ENCODE measurements around the gene FBXO47.
A peak's percentile ranks its signal among the peaks of the same experiment; 100 is the strongest.

FBXO47 gene

DNA sequence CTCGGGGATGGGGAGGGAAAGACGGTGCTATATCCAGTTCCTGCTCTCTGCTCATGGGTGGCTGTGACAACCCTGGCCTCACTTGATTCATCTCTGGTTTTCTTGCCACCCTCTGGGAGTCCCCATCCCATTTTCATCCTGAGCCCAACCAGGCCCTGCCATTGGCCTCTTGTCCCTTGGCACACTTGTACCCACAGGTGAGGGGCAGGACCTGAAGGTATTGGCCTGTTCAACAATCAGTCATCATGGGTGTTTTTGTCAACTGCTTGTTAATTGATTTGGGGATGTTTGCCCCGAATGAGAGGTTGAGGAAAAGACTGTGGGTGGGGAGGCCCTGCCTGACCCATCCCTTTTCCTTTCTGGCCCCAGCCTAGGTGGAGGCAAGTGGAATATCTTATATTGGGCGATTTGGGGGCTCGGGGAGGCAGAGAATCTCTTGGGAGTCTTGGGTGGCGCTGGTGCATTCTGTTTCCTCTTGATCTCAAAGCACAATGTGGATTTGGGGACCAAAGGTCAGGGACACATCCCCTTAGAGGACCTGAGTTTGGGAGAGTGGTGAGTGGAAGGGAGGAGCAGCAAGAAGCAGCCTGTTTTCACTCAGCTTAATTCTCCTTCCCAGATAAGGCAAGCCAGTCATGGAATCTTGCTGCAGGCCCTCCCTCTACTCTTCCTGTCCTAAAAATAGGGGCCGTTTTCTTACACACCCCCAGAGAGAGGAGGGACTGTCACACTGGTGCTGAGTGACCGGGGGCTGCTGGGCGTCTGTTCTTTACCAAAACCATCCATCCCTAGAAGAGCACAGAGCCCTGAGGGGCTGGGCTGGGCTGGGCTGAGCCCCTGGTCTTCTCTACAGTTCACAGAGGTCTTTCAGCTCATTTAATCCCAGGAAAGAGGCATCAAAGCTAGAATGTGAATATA is 46.6 kb downstream of the FBXO47 start:
- no peak for DNase-seq (ENCODE audit: low read depth)
- TF ChIP-seq, protein P1, sequence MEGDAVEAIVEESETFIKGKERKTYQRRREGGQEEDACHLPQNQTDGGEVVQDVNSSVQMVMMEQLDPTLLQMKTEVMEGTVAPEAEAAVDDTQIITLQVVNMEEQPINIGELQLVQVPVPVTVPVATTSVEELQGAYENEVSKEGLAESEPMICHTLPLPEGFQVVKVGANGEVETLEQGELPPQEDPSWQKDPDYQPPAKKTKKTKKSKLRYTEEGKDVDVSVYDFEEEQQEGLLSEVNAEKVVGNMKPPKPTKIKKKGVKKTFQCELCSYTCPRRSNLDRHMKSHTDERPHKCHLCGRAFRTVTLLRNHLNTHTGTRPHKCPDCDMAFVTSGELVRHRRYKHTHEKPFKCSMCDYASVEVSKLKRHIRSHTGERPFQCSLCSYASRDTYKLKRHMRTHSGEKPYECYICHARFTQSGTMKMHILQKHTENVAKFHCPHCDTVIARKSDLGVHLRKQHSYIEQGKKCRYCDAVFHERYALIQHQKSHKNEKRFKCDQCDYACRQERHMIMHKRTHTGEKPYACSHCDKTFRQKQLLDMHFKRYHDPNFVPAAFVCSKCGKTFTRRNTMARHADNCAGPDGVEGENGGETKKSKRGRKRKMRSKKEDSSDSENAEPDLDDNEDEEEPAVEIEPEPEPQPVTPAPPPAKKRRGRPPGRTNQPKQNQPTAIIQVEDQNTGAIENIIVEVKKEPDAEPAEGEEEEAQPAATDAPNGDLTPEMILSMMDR (conservative IDR thresholded peaks at IDR 0.05; ENCODE audit: low read depth, low read length) = no peak
- no peak overlapping the region for H3K4me3 ChIP-seq (ENCODE audit: low read length)

DNA sequence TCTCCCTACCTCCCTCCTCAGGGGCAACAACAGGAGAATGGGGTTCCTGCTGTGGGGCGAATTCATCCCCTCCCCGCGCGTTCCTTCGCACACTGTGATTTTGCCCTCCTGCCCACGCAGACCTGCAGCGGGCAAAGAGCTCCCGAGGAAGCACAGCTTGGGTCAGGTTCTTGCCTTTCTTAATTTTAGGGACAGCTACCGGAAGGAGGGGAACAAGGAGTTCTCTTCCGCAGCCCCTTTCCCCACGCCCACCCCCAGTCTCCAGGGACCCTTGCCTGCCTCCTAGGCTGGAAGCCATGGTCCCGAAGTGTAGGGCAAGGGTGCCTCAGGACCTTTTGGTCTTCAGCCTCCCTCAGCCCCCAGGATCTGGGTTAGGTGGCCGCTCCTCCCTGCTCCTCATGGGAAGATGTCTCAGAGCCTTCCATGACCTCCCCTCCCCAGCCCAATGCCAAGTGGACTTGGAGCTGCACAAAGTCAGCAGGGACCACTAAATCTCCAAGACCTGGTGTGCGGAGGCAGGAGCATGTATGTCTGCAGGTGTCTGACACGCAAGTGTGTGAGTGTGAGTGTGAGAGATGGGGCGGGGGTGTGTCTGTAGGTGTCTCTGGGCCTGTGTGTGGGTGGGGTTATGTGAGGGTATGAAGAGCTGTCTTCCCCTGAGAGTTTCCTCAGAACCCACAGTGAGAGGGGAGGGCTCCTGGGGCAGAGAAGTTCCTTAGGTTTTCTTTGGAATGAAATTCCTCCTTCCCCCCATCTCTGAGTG is 47.7 kb downstream of the FBXO47 start:
- no peak overlapping the region for H3K4me3 ChIP-seq (ENCODE audit: low read length)
- DNase-seq (ENCODE audit: low read depth) = no peak
- TF ChIP-seq, protein P1 (conservative IDR thresholded peaks at IDR 0.05; ENCODE audit: low read depth, low read length) = no peak

DNA sequence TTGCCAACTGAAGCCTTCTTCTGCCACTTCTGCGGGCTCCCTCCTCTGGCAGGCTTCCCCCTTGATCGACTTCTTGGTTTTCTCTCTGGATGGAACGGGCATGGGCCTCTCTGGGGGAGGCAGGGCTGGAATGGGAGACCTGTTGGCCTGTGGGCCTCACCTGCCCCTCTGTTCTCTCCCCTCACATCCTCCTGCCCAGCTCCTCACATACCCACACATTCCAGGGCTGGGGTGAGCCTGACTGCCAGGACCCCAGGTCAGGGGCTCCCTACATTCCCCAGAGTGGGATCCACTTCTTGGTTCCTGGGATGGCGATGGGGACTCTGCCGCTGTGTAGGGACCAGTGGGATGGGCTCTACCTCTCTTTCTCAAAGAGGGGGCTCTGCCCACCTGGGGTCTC is 48.3 kb downstream of the FBXO47 start:
- no peak overlapping the region for H3K4me3 ChIP-seq (ENCODE audit: low read length)
- TF ChIP-seq, protein P1 (conservative IDR thresholded peaks at IDR 0.05; ENCODE audit: low read depth, low read length) = no peak
- no peak for DNase-seq (ENCODE audit: low read depth)

DNA sequence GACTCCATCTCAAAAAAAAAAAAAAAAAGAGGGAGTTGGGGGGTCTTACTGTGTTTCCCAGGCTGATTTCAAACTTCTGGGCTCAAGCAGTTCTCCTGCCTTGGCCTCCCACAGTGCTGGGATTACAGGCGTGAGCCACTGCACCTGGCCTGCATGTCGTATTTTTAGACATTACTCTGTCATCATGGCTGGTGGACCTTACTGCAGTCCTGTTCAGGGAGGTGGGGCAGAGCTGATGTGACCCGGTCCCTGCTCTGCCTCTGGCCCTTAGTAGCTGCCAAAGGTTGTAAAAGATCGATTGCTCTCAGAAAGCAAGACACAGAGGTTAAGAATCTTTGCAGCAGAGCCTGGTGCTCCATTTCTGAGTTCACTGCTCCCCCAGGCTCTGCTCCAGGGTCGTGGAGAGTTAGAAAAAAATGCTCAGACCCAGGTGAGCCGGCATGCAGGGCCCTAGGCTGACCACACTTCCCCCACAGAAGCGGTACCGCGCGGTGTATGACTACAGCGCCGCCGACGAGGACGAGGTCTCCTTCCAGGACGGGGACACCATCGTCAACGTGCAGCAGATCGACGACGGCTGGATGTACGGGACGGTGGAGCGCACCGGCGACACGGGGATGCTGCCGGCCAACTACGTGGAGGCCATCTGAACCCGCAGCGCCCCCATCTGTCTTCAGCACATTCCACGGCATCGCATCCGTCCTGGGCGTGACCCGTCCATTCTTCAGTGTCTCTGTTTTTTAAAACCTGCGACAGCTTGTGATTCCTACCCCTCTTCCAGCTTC is 48.9 kb downstream of the FBXO47 start:
- no peak overlapping the region for H3K4me3 ChIP-seq (ENCODE audit: low read length)
- DNase-seq (ENCODE audit: low read depth) = no peak
- TF ChIP-seq, protein P1 (conservative IDR thresholded peaks at IDR 0.05; ENCODE audit: low read depth, low read length) = peak; percentile 21

DNA sequence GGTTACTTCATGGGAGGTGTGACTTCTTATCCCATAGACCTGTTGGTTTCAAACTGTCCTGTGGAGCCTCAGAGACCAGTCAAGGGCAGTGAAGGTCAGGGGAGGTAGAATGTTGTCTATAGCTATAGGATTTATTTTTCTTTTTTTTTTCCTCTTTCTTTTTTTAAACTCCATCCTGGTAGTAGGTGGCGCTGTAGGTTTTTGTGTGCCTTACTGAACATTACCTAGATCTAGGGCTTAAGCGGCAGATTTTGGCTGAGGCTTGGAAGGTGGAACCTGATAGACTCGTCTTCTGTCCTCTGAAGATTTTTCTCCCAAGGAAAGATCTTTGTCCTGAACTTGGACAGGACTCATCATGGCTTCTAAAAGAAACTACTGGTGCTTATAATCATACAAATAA is 49.9 kb downstream of the FBXO47 start:
- DNase-seq (ENCODE audit: low read depth) = no peak
- no peak overlapping the region for H3K4me3 ChIP-seq (ENCODE audit: low read length)
- TF ChIP-seq, protein P1 (conservative IDR thresholded peaks at IDR 0.05; ENCODE audit: low read depth, low read length) = peak; percentile 24

DNA sequence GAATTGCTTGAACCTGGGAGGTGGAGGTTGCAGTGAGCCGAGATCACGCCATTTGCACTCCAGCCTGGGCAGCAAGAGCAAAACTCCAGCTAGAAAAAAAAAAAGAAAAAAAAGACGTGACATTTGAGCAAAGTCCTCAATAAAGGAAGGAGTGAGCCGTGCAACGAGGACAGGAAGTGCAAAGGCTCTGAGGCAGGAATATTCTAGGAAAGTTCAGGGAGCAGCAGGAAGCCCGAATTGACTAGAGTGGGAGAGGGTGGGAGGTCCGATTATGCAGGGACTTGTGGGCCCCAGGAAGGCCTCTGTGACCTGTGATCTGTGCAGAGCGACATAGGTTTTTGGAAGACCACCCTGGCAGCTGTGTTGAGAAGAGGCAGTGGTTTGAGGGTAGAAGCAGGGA is 50.4 kb downstream of the FBXO47 start:
- no peak overlapping the region for H3K4me3 ChIP-seq (ENCODE audit: low read length)
- no peak for DNase-seq (ENCODE audit: low read depth)
- TF ChIP-seq, protein P1 (conservative IDR thresholded peaks at IDR 0.05; ENCODE audit: low read depth, low read length) = no peak
